Dendritic cell treated with granulocyte-macrophage colony-stimulating factor and Interleukin-4, amounts not matched to agents 40 ng/mL and 50 ng/mL, for 4 days (primary cell): ENCODE data around the gene IPP.
"Not testable (repeated sequence)": the region's sequence is repeated elsewhere in the genome, so short reads cannot be mapped to it uniquely, and the experiment has no call there.

Experiments used
- H3K27ac Mint-ChIP-seq: one replicate; pipeline ENCODE4 v1.8.0; 2022; ENCODE audit warnings: mild to moderate bottlenecking, mixed read lengths
- H3K27me3 Mint-ChIP-seq: one replicate; pipeline ENCODE4 v1.8.0; 2022; ENCODE audit warnings: mild to moderate bottlenecking, mixed read lengths
- H3K36me3 Mint-ChIP-seq: one replicate; pipeline ENCODE4 v1.8.0; 2022; ENCODE audit warnings: low read depth, mixed read lengths
- H3K4me1 Mint-ChIP-seq: one replicate; pipeline ENCODE4 v1.8.0; 2022; ENCODE audit warnings: low read depth, mixed read lengths
- H3K4me3 Mint-ChIP-seq: one replicate; pipeline ENCODE4 v1.8.0; 2022; ENCODE audit warnings: mild to moderate bottlenecking, moderate library complexity, mixed read lengths
- H3K9me3 Mint-ChIP-seq: one replicate; pipeline ENCODE4 v1.8.0; 2022; ENCODE audit warnings: mixed read lengths
- intact Hi-C: fragments of 100-400 bp; cut with micrococcal nuclease; formaldehyde crosslinking; loops from one replicate; pipeline ENCODE4 v1.15.0; 2022

The IPP gene

DNA sequence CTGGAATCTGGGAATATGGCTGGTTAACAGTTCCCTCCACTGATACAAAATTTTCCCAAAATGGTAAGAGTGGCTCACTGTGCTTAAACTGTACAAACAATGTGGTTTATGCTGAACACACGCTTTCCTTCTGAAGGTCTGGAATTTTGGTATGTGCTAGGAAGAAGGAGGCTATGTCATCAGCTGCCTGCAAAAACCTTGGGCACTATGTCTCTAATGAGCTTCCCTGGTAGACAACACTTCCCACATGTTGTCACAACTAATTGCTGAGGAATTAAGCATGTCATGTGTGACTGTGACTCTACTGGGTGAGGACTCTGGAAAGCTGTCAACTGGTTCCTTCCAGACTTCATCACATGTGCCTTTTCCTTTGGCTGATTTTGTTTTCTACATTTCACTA is 29.2 kb downstream of the IPP start:
- Mint-ChIP-seq H3K27ac (no peak overlapping the region), H3K4me3 (no peak overlapping the region), H3K4me1 (peaks cover 5% of the 10 kb centered on the region), H3K9me3 (no peaks in the 10 kb centered on the region), H3K27me3 (no peaks in the 10 kb centered on the region), H3K36me3 (no peaks in the 10 kb centered on the region)
- intact Hi-C loops: no loop called here

- H3K36me3 Mint-ChIP-seq: no peaks in the 10 kb centered on the region
- H3K27me3 Mint-ChIP-seq: no peaks in the 10 kb centered on the region
- no peak overlapping the region for H3K27ac Mint-ChIP-seq
- peaks cover 5% of the 10 kb centered on the region for H3K4me1 Mint-ChIP-seq
- no peaks in the 10 kb centered on the region for H3K9me3 Mint-ChIP-seq
- intact Hi-C loops: no loop called here
- H3K4me3 Mint-ChIP-seq: no peak overlapping the region
These were observed 32.2 kb downstream of the IPP start for GRCh38 chr1:45718289-45718688.

- H3K27me3 Mint-ChIP-seq, H3K4me3 Mint-ChIP-seq, H3K9me3 Mint-ChIP-seq, intact Hi-C loops, H3K36me3 Mint-ChIP-seq, H3K27ac Mint-ChIP-seq, H3K4me1 Mint-ChIP-seq: not testable (repeated sequence)
These were observed 33.1 kb downstream of the IPP start for GRCh38 chr1:45717386-45717785.

DNA sequence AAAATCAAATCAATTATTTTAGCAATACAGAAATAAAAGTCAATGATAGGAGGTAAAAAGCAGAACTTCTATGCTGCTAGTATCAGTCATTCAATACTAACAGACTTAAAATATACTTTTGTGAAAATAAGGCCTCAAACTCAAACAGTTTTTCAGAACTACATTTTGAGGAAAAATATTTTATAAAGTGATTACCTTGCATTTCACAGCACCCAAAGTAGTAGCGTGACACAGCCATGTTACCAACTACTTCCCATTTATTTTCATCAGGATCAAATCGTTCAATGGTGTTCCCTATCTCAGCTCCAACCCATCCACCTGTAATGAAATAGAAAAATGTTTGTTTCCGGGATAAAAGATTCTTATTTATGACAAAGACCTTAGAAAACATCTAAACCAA is 33.8 kb downstream of the IPP start:
- Mint-ChIP-seq H3K27ac (no peak overlapping the region), H3K9me3 (no peaks in the 10 kb centered on the region), H3K36me3 (no peaks in the 10 kb centered on the region), H3K4me1 (no peaks in the 10 kb centered on the region), H3K4me3 (no peak overlapping the region), H3K27me3 (no peaks in the 10 kb centered on the region)
- intact Hi-C loops: no loop called here

- Mint-ChIP-seq H3K36me3 (no peaks in the 10 kb centered on the region), H3K27ac (no peak overlapping the region), H3K27me3 (no peaks in the 10 kb centered on the region), H3K4me3 (no peak overlapping the region), H3K4me1 (no peaks in the 10 kb centered on the region), H3K9me3 (no peaks in the 10 kb centered on the region)
- intact Hi-C loops: no loop called here
These were observed 36.7 kb downstream of the IPP start for GRCh38 chr1:45713711-45714110.

DNA sequence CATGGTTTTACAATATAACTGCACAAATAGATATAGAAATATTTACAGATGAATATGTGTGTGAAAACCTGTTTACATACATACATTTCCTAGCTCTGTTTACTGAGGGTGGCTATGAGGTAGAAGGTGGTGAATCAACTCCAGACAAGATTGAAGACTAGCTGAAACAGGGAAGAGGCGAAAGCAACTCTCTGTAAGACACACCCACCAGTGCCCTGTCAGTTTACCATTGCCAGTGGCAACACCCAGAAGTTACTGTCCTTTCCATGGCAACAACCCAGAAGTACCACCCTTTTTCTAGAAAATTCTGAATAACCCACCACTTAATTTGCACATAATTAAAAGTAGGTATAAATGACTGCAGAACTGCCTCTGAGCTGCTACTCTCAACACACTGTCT is 45.8 kb downstream of the IPP start:
- Mint-ChIP-seq H3K27ac (no peak overlapping the region), H3K9me3 (peaks cover 14% of the 10 kb centered on the region), H3K36me3 (no peaks in the 10 kb centered on the region), H3K4me3 (no peak overlapping the region), H3K27me3 (no peaks in the 10 kb centered on the region), H3K4me1 (no peaks in the 10 kb centered on the region)
- intact Hi-C loops: no loop called here

GRCh38 chr1:45694823-45695222 is 55.6 kb downstream of the IPP start:
- no peak overlapping the region for H3K4me3 Mint-ChIP-seq
- no peaks in the 10 kb centered on the region for H3K9me3 Mint-ChIP-seq
- H3K36me3 Mint-ChIP-seq: peaks cover 66% of the 10 kb centered on the region
- H3K27ac Mint-ChIP-seq: no peak overlapping the region
- H3K4me1 Mint-ChIP-seq: peaks cover under 1% of the 10 kb centered on the region
- no peaks in the 10 kb centered on the region for H3K27me3 Mint-ChIP-seq
- intact Hi-C loops: no loop called here

- intact Hi-C loops, H3K4me3 Mint-ChIP-seq, H3K27ac Mint-ChIP-seq, H3K27me3 Mint-ChIP-seq, H3K4me1 Mint-ChIP-seq, H3K9me3 Mint-ChIP-seq: not testable (repeated sequence)
- H3K36me3 Mint-ChIP-seq: peaks cover 70% of the 10 kb centered on the region
These were observed 56.6 kb downstream of the IPP start for GRCh38 chr1:45693811-45694210.

GRCh38 chr1:45687754-45688740 is 62.4 kb downstream of the IPP start, which contains the start of gene TMEM69:
Gene TMEM69, plus strand, starts transcription at chr1:45688181. Its CDS starts 2,888 bp downstream, at chr1:45691069.
- Mint-ChIP-seq H3K27me3 (no peaks in the 10 kb centered on the region), H3K4me3 (peak within 1 kb of the TSS; percentile 97), H3K36me3 (peaks cover 71% of the 10 kb centered on the region), H3K4me1 (peaks cover 30% of the 10 kb centered on the region), H3K27ac (peak within 1 kb of the TSS; percentile 90), H3K9me3 (no peaks in the 10 kb centered on the region)
- intact Hi-C loops: loop anchor here (1.0 to 10.0 kb wide), 5 partner anchors 62 to 157 kb away; partner anchors contain the start of genes IPP, MAST2 and NASP

- H3K27ac Mint-ChIP-seq: peak overlapping the region; percentile 90
- no peaks in the 10 kb centered on the region for H3K9me3 Mint-ChIP-seq
- H3K36me3 Mint-ChIP-seq: peaks cover 66% of the 10 kb centered on the region
- peaks cover 34% of the 10 kb centered on the region for H3K4me1 Mint-ChIP-seq
- H3K4me3 Mint-ChIP-seq: peak overlapping the region; percentile 97
- H3K27me3 Mint-ChIP-seq: no peaks in the 10 kb centered on the region
- intact Hi-C loops: loop anchor here (5.0 to 10.0 kb wide), 2 partner anchors 80 to 158 kb away; no protein-coding TSS in a partner anchor
These were observed 63.3 kb downstream of the IPP start for GRCh38 chr1:45687014-45687753.

- H3K4me3 Mint-ChIP-seq: peak within 1 kb of the TSS; percentile 97
- peaks cover 59% of the 10 kb centered on the region for H3K36me3 Mint-ChIP-seq
- H3K4me1 Mint-ChIP-seq: peaks cover 34% of the 10 kb centered on the region
- H3K27me3 Mint-ChIP-seq: no peaks in the 10 kb centered on the region
- H3K27ac Mint-ChIP-seq: peak within 1 kb of the TSS; percentile 90
- no peaks in the 10 kb centered on the region for H3K9me3 Mint-ChIP-seq
- intact Hi-C loops: loop anchor here (5.0 to 10.0 kb wide), 2 partner anchors 79 to 158 kb away; no protein-coding TSS in a partner anchor
These were observed 64.0 kb downstream of the IPP start, which contains the start of gene GPBP1L1 for GRCh38 chr1:45686288-45687013. Gene GPBP1L1, minus strand, starts transcription at chr1:45686533. Its CDS starts 27,446 bp downstream, at chr1:45659087.

GRCh38 chr1:45686015-45686287 is 64.5 kb downstream of the IPP start:
- no peaks in the 10 kb centered on the region for H3K27me3 Mint-ChIP-seq
- peak overlapping the region; percentile 90 for H3K27ac Mint-ChIP-seq
- intact Hi-C loops: loop anchor here (5.0 to 10.0 kb wide), 2 partner anchors 79 to 159 kb away; no protein-coding TSS in a partner anchor
- H3K36me3 Mint-ChIP-seq: peaks cover 54% of the 10 kb centered on the region
- H3K4me1 Mint-ChIP-seq: peaks cover 39% of the 10 kb centered on the region
- peak overlapping the region; percentile 97 for H3K4me3 Mint-ChIP-seq
- H3K9me3 Mint-ChIP-seq: no peaks in the 10 kb centered on the region

GRCh38 chr1:45685308-45686014 is 65.0 kb downstream of the IPP start:
- intact Hi-C loops: loop anchor here (5.0 to 10.0 kb wide), 2 partner anchors 78 to 159 kb away; no protein-coding TSS in a partner anchor
- H3K27me3 Mint-ChIP-seq: no peaks in the 10 kb centered on the region
- H3K27ac Mint-ChIP-seq: peak overlapping the region; percentile 90
- H3K36me3 Mint-ChIP-seq: peaks cover 51% of the 10 kb centered on the region
- H3K9me3 Mint-ChIP-seq: no peaks in the 10 kb centered on the region
- peaks cover 44% of the 10 kb centered on the region for H3K4me1 Mint-ChIP-seq
- H3K4me3 Mint-ChIP-seq: peak overlapping the region; percentile 97
